ENCODE measurements around the gene ATP5PB.

ATP5PB gene

GRCh38 chr1:111476214-111476613 is 26.9 kb downstream of the ATP5PB start:
- no peak for DNase-seq

DNA sequence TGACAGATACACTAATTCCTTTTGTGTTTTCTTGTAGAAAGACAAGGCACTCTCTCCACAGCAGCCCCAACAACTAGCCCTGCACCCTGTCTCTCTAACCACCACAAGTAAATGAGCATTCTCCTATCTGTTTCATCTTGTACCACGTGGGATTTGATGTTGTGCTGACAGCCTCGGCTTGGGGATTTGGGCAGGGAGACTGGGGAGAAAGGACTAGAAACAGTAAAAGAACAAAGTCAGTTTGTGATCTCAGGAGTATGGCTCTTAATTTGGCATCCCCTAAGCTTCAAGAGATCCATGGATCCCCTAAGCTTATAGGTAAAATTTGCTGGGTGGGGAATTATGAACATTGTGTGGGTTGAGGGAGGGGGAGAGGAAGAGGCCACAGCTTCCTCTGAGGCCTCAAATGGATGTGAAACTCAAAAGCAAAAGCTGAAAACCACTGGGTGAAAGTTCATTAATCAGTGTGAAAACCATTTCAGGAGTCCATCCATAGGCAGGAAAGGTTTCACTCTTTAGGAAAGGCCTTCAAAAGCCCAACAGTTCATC is 27.6 kb downstream of the ATP5PB start:
- DNase-seq, result peak; percentile 74

DNA sequence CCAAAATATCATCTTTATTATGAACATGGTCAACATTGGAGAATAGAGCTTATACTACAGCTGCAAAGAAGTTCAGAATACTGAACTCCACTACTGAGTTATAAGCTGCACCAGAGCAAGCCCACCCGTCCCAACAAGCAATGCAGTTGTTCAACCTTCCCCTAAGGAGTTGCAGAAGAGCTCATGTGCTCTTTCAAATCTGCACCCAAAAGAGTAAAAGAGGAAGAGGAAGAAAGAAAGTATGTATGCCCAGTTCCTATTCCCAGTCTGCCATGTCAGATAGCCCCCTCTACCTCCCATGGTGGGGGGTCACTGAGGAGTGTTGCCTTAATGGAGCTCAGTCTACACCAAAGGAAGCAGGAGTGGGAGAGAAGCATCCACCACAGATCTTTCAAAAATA is 31.4 kb downstream of the ATP5PB start:
- peak; percentile 41 for DNase-seq

- peak; percentile 92 for DNase-seq
Measured at GRCh38 chr1:111481387-111482221, 32.3 kb downstream of the ATP5PB start.

DNA sequence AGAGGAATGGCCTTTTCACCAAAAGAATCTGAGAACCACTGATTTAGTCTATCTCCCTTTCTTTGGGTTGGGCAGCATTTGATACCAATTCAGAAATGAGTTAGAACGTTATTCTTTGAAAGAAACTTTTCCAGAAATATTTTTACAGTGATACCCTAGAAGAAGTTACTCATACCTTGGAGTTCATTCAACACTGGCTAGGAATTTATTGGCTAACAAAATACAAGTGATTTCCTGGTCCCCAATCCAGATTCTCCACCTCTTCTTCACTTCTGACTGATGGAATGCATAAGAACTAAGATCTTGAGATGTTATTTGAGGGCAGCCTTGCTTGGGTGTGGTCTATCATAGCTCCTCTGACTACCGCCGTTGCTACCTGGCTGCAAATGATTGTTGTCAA is 33.9 kb downstream of the ATP5PB start:
- no peak for DNase-seq

DNA sequence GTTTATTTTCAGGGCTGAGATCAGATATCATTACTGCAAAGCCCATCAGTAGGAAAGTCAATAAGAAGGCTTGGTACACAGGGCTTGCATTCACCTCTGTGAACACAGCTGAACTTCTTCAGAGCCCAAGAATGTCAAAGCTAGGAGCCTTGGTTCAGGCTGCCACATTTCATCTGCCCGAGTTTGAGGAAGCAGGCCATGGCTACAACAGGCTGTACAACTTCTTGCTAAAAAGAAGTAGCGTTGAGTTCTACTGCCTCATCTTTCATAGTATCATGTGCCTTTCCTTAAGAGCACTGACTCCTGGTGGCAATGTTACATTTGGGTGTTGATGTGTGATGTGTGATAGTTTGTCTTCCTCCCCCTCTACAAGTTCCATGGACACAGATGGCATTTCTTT is 34.6 kb downstream of the ATP5PB start:
- no peak for DNase-seq

DNA sequence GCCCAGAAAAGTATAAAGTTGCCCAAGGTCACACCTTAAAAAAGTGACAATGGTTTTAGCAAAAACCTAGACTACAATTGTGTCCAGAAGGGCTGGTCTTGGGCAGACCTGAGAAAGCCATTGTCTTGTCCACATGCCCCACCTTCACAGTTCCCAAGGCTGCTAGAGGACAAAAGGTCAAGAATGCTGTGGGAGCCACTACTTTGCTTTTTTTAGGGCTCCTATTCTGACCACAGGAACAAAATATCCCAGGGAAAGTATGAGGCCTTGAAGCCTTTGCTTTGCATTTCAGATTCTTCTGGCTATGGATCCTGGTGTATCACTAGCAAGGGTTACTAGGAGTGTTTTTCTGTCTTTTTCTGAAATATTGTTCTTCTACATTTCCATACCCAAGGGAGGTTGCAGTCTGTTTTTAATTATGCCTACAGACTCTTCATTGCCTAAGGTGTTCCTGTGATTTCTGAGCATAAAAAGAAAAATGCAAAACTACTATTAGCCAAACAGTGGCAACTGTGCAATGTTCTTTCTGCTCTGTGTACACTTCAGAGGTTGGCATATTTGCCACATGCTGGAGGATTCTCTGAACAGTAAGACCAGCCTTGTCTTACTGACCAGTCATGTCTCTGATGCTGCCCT is 35.2 kb downstream of the ATP5PB start:
- no peak for DNase-seq

DNA sequence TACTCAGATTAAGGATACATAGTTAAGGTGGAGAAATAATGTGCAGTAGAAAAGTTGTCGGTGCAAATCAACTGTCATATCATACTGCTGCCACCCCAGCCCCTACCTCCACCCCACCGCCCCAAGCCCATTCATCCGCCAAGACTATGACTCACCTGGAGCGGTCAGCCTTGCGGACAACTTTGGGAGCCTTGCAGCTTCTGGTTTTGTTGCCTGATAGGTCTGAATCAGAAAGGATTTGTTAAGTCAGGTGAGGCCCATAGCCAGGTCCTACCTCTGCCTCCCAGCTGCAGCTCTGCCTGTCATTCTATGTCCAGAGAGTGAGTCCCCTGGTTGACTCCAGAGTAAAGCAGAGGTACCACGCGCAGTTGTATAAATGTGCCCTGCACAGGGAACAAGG is 37.2 kb downstream of the ATP5PB start:
- no peak for DNase-seq

DNA sequence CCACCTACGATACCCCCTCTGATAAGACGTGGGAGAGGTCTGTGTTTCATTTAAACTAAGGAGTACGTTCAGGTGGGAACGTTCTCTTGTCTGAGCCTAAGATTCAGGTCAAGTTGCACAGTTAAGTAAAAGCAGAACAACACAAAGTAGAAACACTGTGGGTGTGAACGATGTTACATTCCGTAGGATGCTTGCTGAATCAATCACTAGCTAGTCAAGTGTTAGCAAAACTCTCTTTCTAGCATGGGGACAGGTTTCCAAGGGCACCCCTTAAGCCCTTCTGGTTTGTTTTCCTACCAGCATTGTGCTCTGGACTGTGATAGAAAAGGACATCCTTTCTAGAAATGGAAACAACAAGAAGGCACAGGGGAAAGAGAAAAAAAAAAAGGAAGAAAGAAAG is 37.9 kb downstream of the ATP5PB start:
- no peak for DNase-seq

- DNase-seq, result no peak
Measured at GRCh38 chr1:111488669-111489068, 39.4 kb downstream of the ATP5PB start.

GRCh38 chr1:111489604-111490003 is 40.3 kb downstream of the ATP5PB start:
- DNase-seq, result peak; percentile 66

DNA sequence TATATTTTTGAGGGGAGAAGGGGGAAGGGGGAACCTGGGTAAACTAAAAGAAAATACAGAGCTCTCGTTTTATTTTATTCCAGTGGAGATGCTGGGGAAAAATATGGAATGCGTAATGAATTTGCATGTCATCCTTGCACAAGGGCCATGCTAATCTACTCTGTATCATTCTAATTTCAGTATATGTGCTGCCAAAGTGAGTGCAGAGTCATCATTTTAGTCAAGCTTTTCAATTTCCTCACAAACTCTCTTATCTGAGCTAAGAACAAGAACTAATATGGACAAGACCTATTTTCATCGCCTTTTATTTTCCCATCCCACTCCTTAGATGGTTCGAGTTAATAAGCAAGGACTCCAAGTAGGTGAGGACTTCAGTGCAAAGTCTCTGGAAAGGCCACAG is 41.0 kb downstream of the ATP5PB start:
- no peak for DNase-seq

- DNase-seq, result no peak
Measured at GRCh38 chr1:111491070-111491469, 41.8 kb downstream of the ATP5PB start.

GRCh38 chr1:111496398-111496797 is 47.1 kb downstream of the ATP5PB start:
- DNase-seq, result no peak

DNA sequence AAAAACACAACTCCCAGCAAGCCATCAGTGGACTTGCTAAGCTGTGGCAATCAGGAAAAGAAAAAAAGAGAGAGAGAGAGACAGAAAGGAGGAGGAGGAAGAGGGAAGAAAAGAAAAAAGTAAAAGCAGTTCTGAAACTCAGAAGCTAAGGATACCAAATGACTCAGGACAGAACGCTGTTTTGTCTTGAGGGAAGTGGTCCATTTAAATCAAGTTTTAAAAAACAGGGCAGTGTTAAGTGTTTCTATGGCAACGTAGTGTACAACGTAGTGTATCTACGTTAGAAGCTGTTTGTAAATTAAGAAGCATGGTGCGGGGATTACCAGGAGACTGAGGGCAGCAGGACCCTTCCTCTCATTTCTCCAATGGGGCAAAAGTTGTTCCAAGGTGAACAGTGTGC is 48.3 kb downstream of the ATP5PB start:
- DNase-seq, result no peak

GRCh38 chr1:111499026-111499785 is 49.9 kb downstream of the ATP5PB start:
- no peak for DNase-seq

GRCh38 chr1:111501645-111502044 is 52.4 kb downstream of the ATP5PB start:
- DNase-seq, result no peak

DNA sequence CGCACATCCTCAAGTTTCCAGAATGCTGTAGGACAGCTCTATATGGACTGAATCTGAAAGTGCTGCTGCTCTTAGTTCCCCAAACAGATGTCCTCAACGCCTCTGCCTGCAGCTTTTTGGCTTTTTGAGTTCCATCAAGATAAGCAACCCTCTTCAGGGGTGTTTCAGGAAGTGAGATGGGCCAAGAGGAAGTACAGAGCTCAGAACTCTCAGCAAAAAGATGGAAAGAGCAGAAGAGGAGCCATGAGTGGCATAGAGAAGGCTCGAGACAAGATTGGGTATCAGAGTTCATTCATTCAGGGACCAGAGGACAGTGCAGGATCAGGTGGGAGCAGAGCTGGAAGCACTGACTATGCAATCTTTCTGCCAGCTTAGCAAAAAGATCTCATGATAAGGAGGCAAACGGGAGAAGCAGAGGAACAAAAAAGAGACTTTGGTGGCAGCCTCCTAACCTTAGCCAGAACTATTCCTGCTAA is 54.4 kb downstream of the ATP5PB start, which contains the start of the genes ADORA3 and TMIGD3:
Gene ADORA3 (minus strand): TSS at position 49 of the 476 bp plus-strand sequence. CDS start 279 bp downstream, outside the sequence.
Gene TMIGD3 (minus strand): TSS at position 49 of the 476 bp plus-strand sequence. CDS start 279 bp downstream, outside the sequence.
- peak; percentile 92 for DNase-seq

DNA sequence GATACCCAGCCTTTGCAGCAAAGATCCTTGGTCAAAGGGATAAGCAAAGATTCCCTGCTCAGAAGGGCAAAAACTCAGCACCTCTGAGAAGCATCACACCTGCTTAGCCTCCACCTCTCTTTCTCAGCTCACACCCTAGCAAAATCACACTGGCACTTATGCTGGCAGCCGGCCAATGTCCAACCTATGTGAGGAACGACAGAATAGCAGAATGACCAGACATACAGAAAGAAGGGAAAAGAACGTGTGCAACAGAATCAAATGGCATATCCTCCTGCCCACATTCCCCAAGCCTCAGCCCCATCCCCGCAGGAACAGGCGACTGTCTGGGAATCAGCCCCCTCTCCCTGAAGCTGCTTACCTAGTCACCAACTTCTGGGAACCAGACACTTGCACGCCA is 54.8 kb downstream of the ATP5PB start:
- no peak for DNase-seq

GRCh38 chr1:111505641-111506119 is 56.4 kb downstream of the ATP5PB start:
- no peak for DNase-seq

DNA sequence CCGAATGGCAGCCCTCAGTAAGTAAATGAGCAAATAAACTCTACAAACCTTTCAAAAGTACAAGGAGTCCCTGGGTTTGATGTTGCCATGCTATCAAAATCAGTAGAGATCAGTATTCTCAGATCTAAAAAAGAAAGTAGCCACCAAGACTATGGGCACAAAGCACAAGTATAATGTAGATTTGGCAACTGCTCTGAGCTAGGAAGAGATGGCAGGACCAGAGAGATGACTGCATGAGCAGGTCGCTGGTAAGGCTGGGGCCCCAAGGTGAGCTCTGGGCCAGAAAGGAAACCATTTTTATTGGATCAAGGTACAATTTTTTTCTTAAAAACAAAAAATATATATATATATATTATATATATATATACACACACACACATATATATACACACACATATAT is 57.3 kb downstream of the ATP5PB start:
- no peak for DNase-seq

GRCh38 chr1:111507411-111508201 is 58.3 kb downstream of the ATP5PB start:
- DNase-seq, result peak; percentile 95

Data from hematopoietic multipotent progenitor cell treated with erythropoietin and hydrocortisone succinate and interleukin-3 and kit ligand, for 4 days (in vitro differentiated cells).